HUES64 (cell line): ENCODE data around the gene MEP1A.

Experiments used
- H3K27ac ChIP-seq: 2 replicates; pipeline ENCODE4 v1.7.0; 2013; ENCODE audit warnings: low read depth, low read length, inconsistent platforms
- H3K27me3 ChIP-seq: 2 replicates; pipeline ENCODE4 v1.6.1; 2013; ENCODE audit warnings: mild to moderate bottlenecking, low read length; ENCODE audit not compliant: insufficient read depth
- H3K36me3 ChIP-seq: 2 replicates; pipeline ENCODE4 v1.6.1; 2013; ENCODE audit warnings: mild to moderate bottlenecking, low read length; ENCODE audit not compliant: insufficient read depth
- H3K4me1 ChIP-seq: 2 replicates; pipeline ENCODE4 v1.6.1; 2013; ENCODE audit warnings: mild to moderate bottlenecking, low read length, moderate library complexity; ENCODE audit not compliant: insufficient read depth
- H3K4me3 ChIP-seq: 2 replicates; pipeline ENCODE4 v1.5.1; 2013; ENCODE audit warnings: mild to moderate bottlenecking, low read length, moderate library complexity
- H3K9ac ChIP-seq: 2 replicates; pipeline ENCODE4 v1.6.1; 2013; ENCODE audit warnings: mild to moderate bottlenecking, low read depth, low read length
- H3K9me3 ChIP-seq: 2 replicates; pipeline ENCODE4 v1.6.1; 2013; ENCODE audit warnings: low read depth, low read length; ENCODE audit not compliant: insufficient read depth
- WGBS: fragments of 150-250, 120-280 bp; methylation state at CpG from one replicate; pipeline ENCODE4 v1.1.7; 2013; ENCODE audit warnings: missing lambda C conversion rate; 5-methylcytosine and 5-hydroxymethylcytosine counted together

MEP1A gene

GRCh38 chr6:46867411-46867810, 74.2 kb downstream of the MEP1A start:
- WGBS, result 66% methylated on average over 3 of the region's 5 CpGs
- H3K36me3 ChIP-seq, result no peaks in the 10 kb centered on the region
- no peaks in the 10 kb centered on the region for H3K9me3 ChIP-seq

GRCh38 chr6:46876126-46876525, 82.9 kb downstream of the MEP1A start:
- WGBS, result 55% methylated on average over 4 of the region's 4 CpGs
- Histone ChIP-seq H3K9me3 (no peaks in the 10 kb centered on the region), H3K36me3 (no peaks in the 10 kb centered on the region), H3K27me3 (no peaks in the 10 kb centered on the region), H3K9ac (no peak overlapping the region), H3K27ac (no peak overlapping the region), H3K4me1 (peaks cover 11% of the 10 kb centered on the region; the same call in 1 of the 2 replicates), H3K4me3 (no peak overlapping the region)

More at GRCh38 chr6:46867411-46867810, 74.2 kb downstream of the MEP1A start:
- no peaks in the 10 kb centered on the region for H3K27me3 ChIP-seq
- H3K27ac ChIP-seq, result no peak overlapping the region
- H3K4me3 ChIP-seq, result no peak overlapping the region
- H3K4me1 ChIP-seq, result 0 out of 2 replicates have a peak, but pooled peaks cover 4% of the 10 kb centered on the region
- no peak overlapping the region for H3K9ac ChIP-seq

DNA sequence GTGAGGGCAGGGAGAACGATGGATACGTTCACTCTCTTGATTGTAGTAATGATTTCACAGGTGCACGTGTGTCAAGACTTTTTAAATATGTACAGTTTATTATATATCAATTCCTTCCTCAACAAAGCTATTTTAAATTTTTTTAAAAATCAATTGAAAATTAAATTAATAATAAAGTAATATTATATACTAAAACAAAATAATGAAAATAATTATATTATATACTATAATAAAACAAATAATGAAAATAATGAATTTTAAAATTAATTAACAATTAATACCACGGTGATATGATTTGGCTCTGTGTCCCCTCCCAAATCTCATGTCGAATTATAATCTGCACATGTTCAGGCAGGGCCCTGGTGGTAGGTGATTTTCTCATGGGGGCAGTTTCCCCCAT, 85.8 kb downstream of the MEP1A start:
- no peak overlapping the region for H3K4me3 ChIP-seq
- no peak overlapping the region for H3K9ac ChIP-seq
- H3K27ac ChIP-seq, result no peak overlapping the region
- no peaks in the 10 kb centered on the region for H3K9me3 ChIP-seq
- no peaks in the 10 kb centered on the region for H3K27me3 ChIP-seq
- 95% methylated on average over 4 of the region's 5 CpGs for WGBS
- H3K36me3 ChIP-seq, result no peaks in the 10 kb centered on the region
- peaks cover 7% of the 10 kb centered on the region; the same call in 1 of the 2 replicates for H3K4me1 ChIP-seq

- H3K9ac ChIP-seq, result no peak overlapping the region
- 84% methylated on average over 2 of the region's 2 CpGs for WGBS
Measured at GRCh38 chr6:46882645-46883044, 89.5 kb downstream of the MEP1A start.

GRCh38 chr6:46888031-46888430, 94.8 kb downstream of the MEP1A start:
- no peaks in the 10 kb centered on the region for H3K27me3 ChIP-seq
- no peaks in the 10 kb centered on the region for H3K9me3 ChIP-seq
- H3K27ac ChIP-seq, result no peak overlapping the region
- no peak overlapping the region for H3K4me3 ChIP-seq
- H3K36me3 ChIP-seq, result no peaks in the 10 kb centered on the region
- no peaks in the 10 kb centered on the region for H3K4me1 ChIP-seq
- WGBS, result 78% methylated on average over 3 of the region's 3 CpGs
- no peak overlapping the region for H3K9ac ChIP-seq

More at GRCh38 chr6:46882645-46883044, 89.5 kb downstream of the MEP1A start:
- Histone ChIP-seq H3K27me3 (no peaks in the 10 kb centered on the region), H3K4me1 (no peaks in the 10 kb centered on the region), H3K9me3 (no peaks in the 10 kb centered on the region), H3K36me3 (no peaks in the 10 kb centered on the region), H3K27ac (no peak overlapping the region), H3K4me3 (no peak overlapping the region)

DNA sequence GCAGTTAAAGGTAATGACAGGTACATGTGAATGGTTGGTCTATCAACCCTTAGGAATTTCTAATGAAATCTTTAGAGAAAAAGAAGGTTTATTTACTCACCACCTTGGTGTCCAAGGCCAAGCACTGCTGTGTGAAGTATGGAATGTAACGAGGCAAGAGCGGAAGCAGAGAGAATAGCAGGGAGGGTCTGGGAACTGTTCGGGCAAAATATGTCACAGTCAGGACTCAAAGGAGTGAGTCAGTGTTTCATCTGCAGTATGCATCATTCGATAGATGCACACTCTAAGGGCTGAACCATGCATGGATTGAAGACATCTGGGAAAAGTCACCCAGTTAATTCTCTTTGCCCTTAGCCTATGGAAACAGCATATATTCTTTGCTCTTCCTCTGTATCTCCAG, 95.4 kb downstream of the MEP1A start:
- 95% methylated on average over 4 of the region's 4 CpGs for WGBS
- Histone ChIP-seq H3K9ac (no peak overlapping the region), H3K9me3 (no peaks in the 10 kb centered on the region), H3K4me1 (no peaks in the 10 kb centered on the region), H3K36me3 (no peaks in the 10 kb centered on the region), H3K27ac (no peak overlapping the region), H3K27me3 (no peaks in the 10 kb centered on the region), H3K4me3 (no peak overlapping the region)
